Measurements from ENCODE around the gene KIAA1328.

The KIAA1328 gene

GRCh38 chr18:37175727-37176620, 347.0 kb downstream of the KIAA1328 start:
- no peak overlapping the region for H3K27ac ChIP-seq

GRCh38 chr18:37176621-37176934, 347.7 kb downstream of the KIAA1328 start:
- no peak overlapping the region for H3K27ac ChIP-seq
- TF ChIP-seq ZFX (IDR thresholded peaks at IDR 0.05; ENCODE audit: borderline replicate concordance): no peak
- TF ChIP-seq, protein P1, sequence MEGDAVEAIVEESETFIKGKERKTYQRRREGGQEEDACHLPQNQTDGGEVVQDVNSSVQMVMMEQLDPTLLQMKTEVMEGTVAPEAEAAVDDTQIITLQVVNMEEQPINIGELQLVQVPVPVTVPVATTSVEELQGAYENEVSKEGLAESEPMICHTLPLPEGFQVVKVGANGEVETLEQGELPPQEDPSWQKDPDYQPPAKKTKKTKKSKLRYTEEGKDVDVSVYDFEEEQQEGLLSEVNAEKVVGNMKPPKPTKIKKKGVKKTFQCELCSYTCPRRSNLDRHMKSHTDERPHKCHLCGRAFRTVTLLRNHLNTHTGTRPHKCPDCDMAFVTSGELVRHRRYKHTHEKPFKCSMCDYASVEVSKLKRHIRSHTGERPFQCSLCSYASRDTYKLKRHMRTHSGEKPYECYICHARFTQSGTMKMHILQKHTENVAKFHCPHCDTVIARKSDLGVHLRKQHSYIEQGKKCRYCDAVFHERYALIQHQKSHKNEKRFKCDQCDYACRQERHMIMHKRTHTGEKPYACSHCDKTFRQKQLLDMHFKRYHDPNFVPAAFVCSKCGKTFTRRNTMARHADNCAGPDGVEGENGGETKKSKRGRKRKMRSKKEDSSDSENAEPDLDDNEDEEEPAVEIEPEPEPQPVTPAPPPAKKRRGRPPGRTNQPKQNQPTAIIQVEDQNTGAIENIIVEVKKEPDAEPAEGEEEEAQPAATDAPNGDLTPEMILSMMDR (IDR thresholded peaks at IDR 0.05): no peak

More at GRCh38 chr18:37175727-37176620, 347.0 kb downstream of the KIAA1328 start:
- TF ChIP-seq ZFX (IDR thresholded peaks at IDR 0.05; ENCODE audit: borderline replicate concordance): no peak
- TF ChIP-seq, protein P1 (IDR thresholded peaks at IDR 0.05): no peak

GRCh38 chr18:37179384-37179783, 350.5 kb downstream of the KIAA1328 start:
- TF ChIP-seq ZFX (IDR thresholded peaks at IDR 0.05; ENCODE audit: borderline replicate concordance): no peak
- TF ChIP-seq, protein P1 (IDR thresholded peaks at IDR 0.05): no peak
- H3K27ac ChIP-seq: no peak overlapping the region

DNA sequence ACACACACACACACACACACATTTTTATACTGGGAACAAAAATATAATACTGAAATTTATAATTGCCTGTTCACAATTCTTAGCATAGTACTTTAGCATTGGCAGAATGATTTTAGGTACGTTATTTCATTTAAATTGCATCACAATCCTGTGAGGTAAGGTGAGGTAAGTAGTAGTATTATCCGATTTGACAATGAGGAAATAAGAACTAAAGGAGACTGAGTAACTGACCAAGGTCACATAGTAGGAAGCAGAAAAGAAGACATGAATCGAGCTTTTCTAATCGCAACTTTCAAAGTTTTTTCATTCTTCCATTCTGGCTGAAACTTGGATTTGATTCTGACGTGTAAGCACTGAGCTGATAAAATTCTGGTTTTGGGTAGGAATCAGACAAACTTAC, 351.2 kb downstream of the KIAA1328 start:
- H3K27ac ChIP-seq: no peak overlapping the region
- no peak for TF ChIP-seq ZFX (IDR thresholded peaks at IDR 0.05; ENCODE audit: borderline replicate concordance)
- TF ChIP-seq, protein P1 (IDR thresholded peaks at IDR 0.05): no peak

- no peak for TF ChIP-seq ZFX (IDR thresholded peaks at IDR 0.05; ENCODE audit: borderline replicate concordance)
- TF ChIP-seq, protein P1 (IDR thresholded peaks at IDR 0.05): no peak
Measured at GRCh38 chr18:37182340-37183135, 353.6 kb downstream of the KIAA1328 start.

DNA sequence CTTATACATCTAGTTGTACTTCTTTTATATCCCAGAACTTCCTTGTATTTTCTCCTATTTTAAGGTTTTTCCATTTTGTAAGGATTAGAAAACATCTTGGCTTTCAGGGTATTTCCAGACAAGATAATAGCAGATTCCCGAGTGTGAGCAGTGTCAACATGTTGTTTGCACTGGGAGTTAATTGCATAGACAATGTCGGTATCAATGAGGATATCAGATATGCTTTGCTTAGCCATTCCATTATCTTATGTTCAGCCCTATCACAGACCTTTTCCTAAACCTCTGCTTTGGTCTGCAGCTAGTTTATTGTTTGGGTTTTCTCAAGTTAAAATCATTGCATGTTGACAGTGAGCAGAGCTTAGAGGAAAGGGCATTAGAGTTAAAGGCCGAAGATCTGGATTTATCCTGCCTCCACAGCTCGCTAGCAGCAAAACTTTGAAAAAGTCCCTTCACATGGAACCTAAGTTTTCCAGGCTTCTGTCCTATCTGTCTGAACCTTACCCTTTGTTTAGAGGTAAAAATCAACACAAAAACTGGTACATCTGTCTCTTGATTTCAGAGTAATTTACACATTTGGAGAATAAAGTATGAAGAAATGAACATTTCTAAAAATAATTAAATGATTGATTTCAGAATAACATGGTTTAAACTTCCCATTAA, 355.4 kb downstream of the KIAA1328 start:
- H3K27ac ChIP-seq: no peak overlapping the region
- TF ChIP-seq, protein P1 (IDR thresholded peaks at IDR 0.05): no peak
- no peak for TF ChIP-seq ZFX (IDR thresholded peaks at IDR 0.05; ENCODE audit: borderline replicate concordance)

More at GRCh38 chr18:37182340-37183135, 353.6 kb downstream of the KIAA1328 start:
- no peak overlapping the region for H3K27ac ChIP-seq

Measured in 22Rv1 (cell line).